ENCODE measurements around the gene UNC13D.
"Not testable (repeated sequence)": the region's sequence is repeated elsewhere in the genome, so short reads cannot be mapped to it uniquely, and the experiment has no call there.

The UNC13D gene

DNA sequence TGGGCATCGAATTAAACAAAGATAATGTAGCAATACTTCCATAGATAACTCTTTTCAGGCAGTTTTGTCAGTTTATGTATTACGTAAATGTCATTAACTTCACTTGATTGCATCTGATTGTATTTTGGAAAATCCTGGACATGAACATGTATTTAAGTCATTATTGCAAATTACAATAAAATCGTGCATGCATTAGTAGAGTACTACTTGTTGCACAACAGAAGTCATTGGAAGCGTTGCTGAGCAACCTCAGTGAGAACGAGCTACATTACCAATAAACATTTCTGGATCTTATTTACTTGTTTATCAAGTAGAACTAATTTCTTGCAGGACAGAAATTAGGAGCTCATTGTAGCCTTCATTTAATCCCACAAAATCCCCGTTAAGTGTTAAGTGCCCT, 53.0 kb downstream of the UNC13D start:
- Mint-ChIP-seq H3K27ac (no peak overlapping the region), H3K27me3 (no peaks in the 10 kb centered on the region), H3K36me3 (peaks cover 20% of the 10 kb centered on the region), H3K4me3 (no peak overlapping the region), H3K9me3 (no peaks in the 10 kb centered on the region), H3K4me1 (peaks cover 30% of the 10 kb centered on the region)
- CTCF ChIA-PET: interaction anchor here (1.0 to 1.6 kb wide), 3 partner anchors 8 to 35 kb away, joined by 3 to 7 read pairs (median 3); no protein-coding TSS in a partner anchor
- DNase-seq: no peak

DNA sequence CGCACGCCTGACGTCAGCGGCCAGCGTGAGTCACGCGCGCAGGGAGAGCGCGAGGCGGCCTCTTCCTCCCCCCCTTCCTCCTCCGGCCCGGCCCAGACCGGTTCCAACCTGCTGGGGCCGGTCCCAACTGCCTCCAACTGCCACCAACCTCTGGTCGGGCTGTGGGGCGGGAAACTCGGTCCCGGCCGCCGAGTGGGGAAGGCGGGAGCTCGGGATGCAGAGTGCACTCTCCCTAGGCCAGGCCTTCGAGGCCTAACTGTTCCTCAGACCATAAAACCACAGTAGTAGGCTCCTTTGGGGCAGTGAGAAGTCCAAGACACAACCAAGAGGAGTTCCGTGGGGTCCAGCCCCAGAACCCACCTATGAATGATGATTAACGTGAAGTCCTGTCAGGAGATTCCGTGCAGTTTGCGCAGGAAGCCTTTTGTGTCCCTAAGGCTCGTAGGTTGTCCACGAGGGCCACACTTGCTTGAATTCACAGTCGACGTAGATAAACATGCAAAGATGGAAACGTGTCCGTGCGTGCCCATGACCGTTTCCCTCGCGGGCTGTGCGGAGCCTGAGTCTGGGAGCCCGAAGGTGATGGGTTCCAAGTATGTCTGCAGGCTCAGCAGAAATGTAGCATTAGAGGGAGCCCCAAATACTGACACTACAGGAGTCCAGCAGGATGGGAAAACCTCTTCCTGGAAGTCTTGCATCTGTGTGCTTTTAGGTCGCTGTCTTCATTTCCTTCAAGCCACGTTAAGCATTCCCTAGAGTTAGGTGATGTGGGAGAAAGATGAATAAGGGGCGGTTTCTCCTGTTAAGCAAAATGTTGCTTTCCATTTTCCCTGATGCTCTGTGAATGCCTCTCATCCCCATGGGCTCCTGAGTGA, 59.0 kb downstream of the UNC13D start:
- peak overlapping the region; percentile 100 for H3K27ac Mint-ChIP-seq
- H3K27me3 Mint-ChIP-seq: no peaks in the 10 kb centered on the region
- peaks cover 55% of the 10 kb centered on the region for H3K4me1 Mint-ChIP-seq
- H3K36me3 Mint-ChIP-seq: peaks cover 3% of the 10 kb centered on the region
- CTCF ChIA-PET: interaction anchor here (0.6 to 2.2 kb wide), 5 partner anchors 20 to 45 kb away, joined by 3 to 12 read pairs (median 6); partner anchors contain the start of gene GALK1
- no peaks in the 10 kb centered on the region for H3K9me3 Mint-ChIP-seq
- H3K4me3 Mint-ChIP-seq: peak overlapping the region; percentile 86
- DNase-seq: peak; percentile 93

GRCh38 chr17:75784473-75785015, 59.7 kb downstream of the UNC13D start, which contains the start of gene UNK:
TSS of gene UNK (plus strand) at chr17:75784806. CDS start at chr17:75784881, 75 bp downstream.
- Mint-ChIP-seq H3K27ac (peak within 1 kb of the TSS; percentile 100), H3K4me3 (peak within 1 kb of the TSS; percentile 86), H3K27me3 (peaks cover 2% of the 10 kb centered on the region), H3K9me3 (no peaks in the 10 kb centered on the region), H3K36me3 (peaks cover 5% of the 10 kb centered on the region), H3K4me1 (peaks cover 59% of the 10 kb centered on the region)
- DNase-seq: peak; percentile 98
- CTCF ChIA-PET: interaction anchor here (0.6 kb wide), 1 partner anchor 20 kb away, joined by 3 read pairs; the partner anchor contains the start of gene GALK1

GRCh38 chr17:75783803-75784472, 60.3 kb downstream of the UNC13D start:
- peaks cover 4% of the 10 kb centered on the region for H3K27me3 Mint-ChIP-seq
- no peaks in the 10 kb centered on the region for H3K9me3 Mint-ChIP-seq
- peaks cover 6% of the 10 kb centered on the region for H3K36me3 Mint-ChIP-seq
- CTCF ChIA-PET: interaction anchor here (1.0 to 1.7 kb wide), 9 partner anchors 10 to 81 kb away, joined by 3 to 14 read pairs (median 5); partner anchors contain the start of gene GALK1
- peak; percentile 37 for DNase-seq
- H3K4me3 Mint-ChIP-seq: peak overlapping the region; percentile 86
- peak overlapping the region; percentile 100 for H3K27ac Mint-ChIP-seq
- peaks cover 59% of the 10 kb centered on the region for H3K4me1 Mint-ChIP-seq

GRCh38 chr17:75783069-75783783, 61.0 kb downstream of the UNC13D start:
- DNase-seq: no peak
- peak overlapping the region; percentile 86 for H3K4me3 Mint-ChIP-seq
- CTCF ChIA-PET: interaction anchor here (0.7 to 1.7 kb wide), 12 partner anchors 8 to 371 kb away, joined by 3 to 14 read pairs (median 4); partner anchors contain the start of gene GALK1
- H3K9me3 Mint-ChIP-seq: no peaks in the 10 kb centered on the region
- peaks cover 13% of the 10 kb centered on the region for H3K36me3 Mint-ChIP-seq
- peaks cover 9% of the 10 kb centered on the region for H3K27me3 Mint-ChIP-seq
- peak overlapping the region; percentile 100 for H3K27ac Mint-ChIP-seq
- H3K4me1 Mint-ChIP-seq: peaks cover 59% of the 10 kb centered on the region

DNA sequence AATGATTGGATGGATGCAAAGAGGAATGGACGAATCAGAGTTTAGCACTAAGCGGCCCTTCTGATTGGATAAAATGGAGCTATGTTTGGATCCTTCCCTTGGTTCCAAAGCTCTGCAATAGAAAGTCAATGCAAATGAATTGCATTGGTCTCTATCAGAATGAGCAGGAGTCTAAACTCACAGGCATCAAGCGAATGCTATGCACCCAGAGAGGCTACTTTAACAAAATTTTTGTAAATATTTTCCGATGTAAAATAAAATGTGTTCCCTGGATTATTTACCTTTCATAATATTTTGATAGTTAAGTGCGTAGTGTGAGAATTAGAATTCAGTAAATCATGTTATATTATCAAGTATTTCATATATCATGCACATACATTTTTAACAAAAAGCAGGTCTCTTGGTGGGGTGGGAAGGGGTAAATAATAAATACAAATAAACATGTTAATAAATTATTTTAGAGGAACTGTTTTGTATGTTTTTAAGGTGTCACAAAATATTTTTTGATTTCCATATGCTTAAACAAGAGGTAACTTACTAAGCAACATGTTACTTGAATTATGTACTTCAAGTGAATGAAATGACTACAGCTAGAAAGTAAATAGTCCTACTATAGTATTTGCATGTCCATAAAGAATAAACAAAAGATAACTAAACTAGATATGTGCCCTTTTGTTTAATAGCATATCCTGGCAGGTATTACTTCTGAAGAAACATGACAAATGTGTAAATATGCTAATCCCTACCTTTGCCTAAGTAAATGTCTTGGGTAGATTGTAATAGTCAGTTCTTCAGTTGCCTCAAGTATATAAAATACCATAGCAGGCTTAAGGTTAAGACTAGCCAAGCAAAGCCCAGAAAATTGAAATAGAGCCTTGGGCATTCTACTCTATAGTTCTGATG, 64.0 kb downstream of the UNC13D start:
- H3K27ac Mint-ChIP-seq: peak overlapping the region; percentile 99
- no peaks in the 10 kb centered on the region for H3K9me3 Mint-ChIP-seq
- H3K4me1 Mint-ChIP-seq: peaks cover 65% of the 10 kb centered on the region
- peaks cover 39% of the 10 kb centered on the region for H3K36me3 Mint-ChIP-seq
- CTCF ChIA-PET: interaction anchor here (2.0 kb wide), 1 partner anchor 50 kb away, joined by 5 read pairs; no protein-coding TSS in a partner anchor
- H3K4me3 Mint-ChIP-seq: peak overlapping the region; percentile 94
- H3K27me3 Mint-ChIP-seq: peaks cover 9% of the 10 kb centered on the region
- DNase-seq: no peak

- Mint-ChIP-seq H3K27ac (peak overlapping the region; percentile 99), H3K4me3 (peak overlapping the region; percentile 94), H3K27me3 (peaks cover 9% of the 10 kb centered on the region), H3K4me1 (peaks cover 62% of the 10 kb centered on the region), H3K9me3 (no peaks in the 10 kb centered on the region), H3K36me3 (peaks cover 41% of the 10 kb centered on the region)
- DNase-seq: peak; percentile 97
- CTCF ChIA-PET: interaction anchor here (2.0 kb wide), 1 partner anchor 50 kb away, joined by 5 read pairs; no protein-coding TSS in a partner anchor
Observed at GRCh38 chr17:75779250-75779986, 64.8 kb downstream of the UNC13D start.

GRCh38 chr17:75778861-75779249, 65.3 kb downstream of the UNC13D start:
- Mint-ChIP-seq H3K27me3 (peaks cover 9% of the 10 kb centered on the region), H3K9me3 (no peaks in the 10 kb centered on the region), H3K4me3 (peak overlapping the region; percentile 94), H3K4me1 (peaks cover 56% of the 10 kb centered on the region), H3K27ac (peak overlapping the region; percentile 99), H3K36me3 (peaks cover 41% of the 10 kb centered on the region)
- DNase-seq: peak; percentile 84
- CTCF ChIA-PET: interaction anchor here (1.6 to 2.0 kb wide), 2 partner anchors 51 to 75 kb away, joined by 3 to 5 read pairs; no protein-coding TSS in a partner anchor

GRCh38 chr17:75778066-75778860, 65.9 kb downstream of the UNC13D start:
- H3K9me3 Mint-ChIP-seq, DNase-seq, H3K27me3 Mint-ChIP-seq: not testable (repeated sequence)
- peaks cover 41% of the 10 kb centered on the region for H3K36me3 Mint-ChIP-seq
- CTCF ChIA-PET: interaction anchor here (1.0 to 1.6 kb wide), 2 partner anchors 13 to 75 kb away, joined by 3 read pairs; partner anchors contain the start of gene GALK1
- peak overlapping the region; percentile 94 for H3K4me3 Mint-ChIP-seq
- peaks cover 50% of the 10 kb centered on the region for H3K4me1 Mint-ChIP-seq
- peak overlapping the region; percentile 99 for H3K27ac Mint-ChIP-seq

DNA sequence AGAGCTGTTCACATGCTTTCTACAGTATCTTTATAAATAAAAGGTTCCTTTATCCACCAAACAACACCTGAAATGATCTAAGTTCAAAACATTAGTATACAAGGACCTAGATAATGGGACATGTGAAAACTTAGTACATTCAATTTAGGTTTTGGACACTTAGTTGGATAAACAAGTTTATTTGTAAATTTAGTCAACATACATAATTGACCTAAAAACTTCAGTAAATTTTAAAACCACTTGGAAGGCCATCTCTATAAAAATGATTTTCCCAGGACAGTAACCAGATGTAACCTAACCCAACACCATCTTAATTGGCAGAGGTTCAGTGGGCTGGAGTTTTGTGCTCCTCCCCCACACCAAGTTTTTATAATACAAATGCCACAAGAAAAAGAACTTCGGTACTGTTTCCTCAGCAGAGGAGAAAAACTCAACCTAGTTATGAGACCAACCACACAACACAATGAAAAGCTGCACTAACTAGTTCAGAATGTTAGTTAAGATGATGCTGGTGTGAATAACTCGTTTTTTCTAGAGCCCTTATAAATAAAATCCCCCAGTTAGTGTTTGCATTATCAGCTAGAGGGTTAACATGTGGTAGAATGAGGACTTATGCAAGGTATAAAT, 66.8 kb downstream of the UNC13D start:
- Mint-ChIP-seq H3K27ac (peak overlapping the region; percentile 84), H3K9me3 (no peaks in the 10 kb centered on the region), H3K4me3 (peak overlapping the region; percentile 94), H3K27me3 (peaks cover 9% of the 10 kb centered on the region), H3K36me3 (peaks cover 39% of the 10 kb centered on the region), H3K4me1 (peaks cover 43% of the 10 kb centered on the region)
- CTCF ChIA-PET: interaction anchor here (1.0 to 1.6 kb wide), 3 partner anchors 12 to 76 kb away, joined by 3 to 5 read pairs (median 3); partner anchors contain the start of gene GALK1
- DNase-seq: no peak

All from activated naive CD4-positive, alpha-beta T cell treated with anti-CD3 and anti-CD28 coated beads, Interleukin-2, amount 10 ng/mL, durations not matched to agents 7 days and 5 days (primary cell).